Measurements from ENCODE around the gene S100A9.

DNA sequence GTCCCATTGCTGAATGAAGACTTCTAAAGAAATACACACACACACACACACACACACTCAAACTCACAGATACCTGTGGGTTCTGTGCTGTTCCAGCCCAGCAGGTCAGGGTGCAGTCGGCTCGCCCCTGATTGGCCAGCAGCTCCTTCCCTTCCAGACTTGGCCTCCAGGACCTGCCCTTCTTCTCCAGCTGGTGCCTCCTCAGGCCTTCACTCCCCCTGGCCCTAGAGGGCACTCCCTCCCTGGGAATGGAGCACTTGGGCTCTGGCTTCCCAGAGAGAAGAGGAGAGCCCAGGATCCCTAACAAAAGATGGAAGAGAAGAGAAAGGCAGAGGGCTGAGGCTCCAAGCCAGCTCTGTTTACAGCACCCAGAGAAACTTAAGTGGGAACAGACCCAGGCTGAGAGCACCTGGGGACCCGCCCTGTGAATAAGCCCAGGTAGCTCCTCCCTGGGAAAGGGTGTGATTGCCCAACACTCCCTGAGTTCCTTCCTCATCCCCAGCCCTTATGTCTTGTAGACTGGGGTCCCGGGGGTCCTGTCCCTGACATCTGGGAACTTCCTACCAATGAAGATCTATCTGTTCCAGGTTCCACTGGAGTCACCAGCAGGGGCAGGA, 45.0 kb upstream of the S100A9 start, which contains the start of gene PGLYRP3:
- TF ChIP-seq FOXJ3 (CRISPR knock-in tag; IDR thresholded peaks at IDR 0.05; ENCODE audit: borderline replicate concordance), result no peak
- TF ChIP-seq, protein P1, sequence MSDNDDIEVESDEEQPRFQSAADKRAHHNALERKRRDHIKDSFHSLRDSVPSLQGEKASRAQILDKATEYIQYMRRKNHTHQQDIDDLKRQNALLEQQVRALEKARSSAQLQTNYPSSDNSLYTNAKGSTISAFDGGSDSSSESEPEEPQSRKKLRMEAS (CRISPR knock-in tag; IDR thresholded peaks at IDR 0.05), result no peak
- TF ChIP-seq, protein P2, sequence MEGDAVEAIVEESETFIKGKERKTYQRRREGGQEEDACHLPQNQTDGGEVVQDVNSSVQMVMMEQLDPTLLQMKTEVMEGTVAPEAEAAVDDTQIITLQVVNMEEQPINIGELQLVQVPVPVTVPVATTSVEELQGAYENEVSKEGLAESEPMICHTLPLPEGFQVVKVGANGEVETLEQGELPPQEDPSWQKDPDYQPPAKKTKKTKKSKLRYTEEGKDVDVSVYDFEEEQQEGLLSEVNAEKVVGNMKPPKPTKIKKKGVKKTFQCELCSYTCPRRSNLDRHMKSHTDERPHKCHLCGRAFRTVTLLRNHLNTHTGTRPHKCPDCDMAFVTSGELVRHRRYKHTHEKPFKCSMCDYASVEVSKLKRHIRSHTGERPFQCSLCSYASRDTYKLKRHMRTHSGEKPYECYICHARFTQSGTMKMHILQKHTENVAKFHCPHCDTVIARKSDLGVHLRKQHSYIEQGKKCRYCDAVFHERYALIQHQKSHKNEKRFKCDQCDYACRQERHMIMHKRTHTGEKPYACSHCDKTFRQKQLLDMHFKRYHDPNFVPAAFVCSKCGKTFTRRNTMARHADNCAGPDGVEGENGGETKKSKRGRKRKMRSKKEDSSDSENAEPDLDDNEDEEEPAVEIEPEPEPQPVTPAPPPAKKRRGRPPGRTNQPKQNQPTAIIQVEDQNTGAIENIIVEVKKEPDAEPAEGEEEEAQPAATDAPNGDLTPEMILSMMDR (IDR thresholded peaks at IDR 0.05), result no peak
- TF ChIP-seq, protein P3, sequence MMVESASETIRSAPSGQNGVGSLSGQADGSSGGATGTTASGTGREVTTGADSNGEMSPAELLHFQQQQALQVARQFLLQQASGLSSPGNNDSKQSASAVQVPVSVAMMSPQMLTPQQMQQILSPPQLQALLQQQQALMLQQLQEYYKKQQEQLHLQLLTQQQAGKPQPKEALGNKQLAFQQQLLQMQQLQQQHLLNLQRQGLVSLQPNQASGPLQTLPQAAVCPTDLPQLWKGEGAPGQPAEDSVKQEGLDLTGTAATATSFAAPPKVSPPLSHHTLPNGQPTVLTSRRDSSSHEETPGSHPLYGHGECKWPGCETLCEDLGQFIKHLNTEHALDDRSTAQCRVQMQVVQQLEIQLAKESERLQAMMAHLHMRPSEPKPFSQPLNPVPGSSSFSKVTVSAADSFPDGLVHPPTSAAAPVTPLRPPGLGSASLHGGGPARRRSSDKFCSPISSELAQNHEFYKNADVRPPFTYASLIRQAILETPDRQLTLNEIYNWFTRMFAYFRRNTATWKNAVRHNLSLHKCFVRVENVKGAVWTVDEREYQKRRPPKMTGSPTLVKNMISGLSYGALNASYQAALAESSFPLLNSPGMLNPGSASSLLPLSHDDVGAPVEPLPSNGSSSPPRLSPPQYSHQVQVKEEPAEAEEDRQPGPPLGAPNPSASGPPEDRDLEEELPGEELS (CRISPR knock-in tag; IDR thresholded peaks at IDR 0.05), result no peak
- no peak for TF ChIP-seq ZBTB21 (CRISPR knock-in tag; IDR thresholded peaks at IDR 0.05; ENCODE audit: borderline replicate concordance)
